GM06990 (cell line): Measurements from ENCODE around the gene MAML2.

Source experiments
- DNase-seq: peaks from one replicate; pipeline ENCODE4 v3.0.0-alpha.2; 2011; ENCODE audit not compliant: insufficient read length; ENCODE audit errors: extremely low read depth
- H3K27me3 ChIP-seq: replicated peaks from 2 replicates; pipeline ENCODE4 v1.6.0; 2011; ENCODE audit warnings: low read length; ENCODE audit not compliant: control insufficient read depth, insufficient read depth
- H3K36me3 ChIP-seq: 2 replicates; pipeline ENCODE4 v1.5.1; 2011; ENCODE audit warnings: low read length; ENCODE audit not compliant: control insufficient read depth, insufficient read depth
- H3K4me3 ChIP-seq: replicated peaks from 2 replicates; pipeline ENCODE4 v1.5.1; 2011; ENCODE audit warnings: low read depth, mild to moderate bottlenecking, control low read depth, low read length
- TF ChIP-seq, protein P1 (sequence below): IDR thresholded peaks from 2 replicates; pipeline ENCODE4 v1.5.1; 2011; ENCODE audit warnings: low read length, control low read depth, mild to moderate bottlenecking, inconsistent platforms; ENCODE audit not compliant: insufficient read depth, poor library complexity, severe bottlenecking

The MAML2 gene

DNA sequence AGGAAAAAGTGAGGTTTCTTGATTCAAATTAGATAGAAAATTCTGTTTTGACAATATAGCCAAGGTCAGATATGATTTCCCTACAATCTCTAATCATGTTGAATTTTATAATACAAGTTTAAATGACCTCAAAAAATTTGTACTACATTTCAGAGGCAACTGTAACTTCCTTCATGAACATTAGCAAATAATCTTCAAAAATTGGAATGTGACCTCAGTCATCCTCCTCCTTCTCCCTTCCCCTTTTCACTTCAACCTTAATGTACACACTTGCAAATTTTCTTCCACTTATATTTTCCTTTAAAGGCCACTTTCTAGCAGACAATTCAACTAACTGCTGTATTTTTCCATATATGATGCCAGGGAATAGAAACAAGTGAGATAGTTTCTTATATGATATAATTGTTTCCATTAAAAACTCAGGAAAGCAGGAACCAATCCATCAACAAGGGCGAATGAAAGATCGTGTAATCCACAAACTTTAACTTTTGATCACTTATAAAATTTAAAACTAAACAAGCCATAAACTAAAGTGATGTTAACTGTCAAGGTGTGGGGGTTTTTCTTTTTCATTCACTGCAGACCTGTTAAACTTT lies 60.3 kb downstream of the MAML2 start:
- no peak for DNase-seq
- no peaks in the 10 kb centered on the region for H3K27me3 ChIP-seq
- TF ChIP-seq, protein P1, sequence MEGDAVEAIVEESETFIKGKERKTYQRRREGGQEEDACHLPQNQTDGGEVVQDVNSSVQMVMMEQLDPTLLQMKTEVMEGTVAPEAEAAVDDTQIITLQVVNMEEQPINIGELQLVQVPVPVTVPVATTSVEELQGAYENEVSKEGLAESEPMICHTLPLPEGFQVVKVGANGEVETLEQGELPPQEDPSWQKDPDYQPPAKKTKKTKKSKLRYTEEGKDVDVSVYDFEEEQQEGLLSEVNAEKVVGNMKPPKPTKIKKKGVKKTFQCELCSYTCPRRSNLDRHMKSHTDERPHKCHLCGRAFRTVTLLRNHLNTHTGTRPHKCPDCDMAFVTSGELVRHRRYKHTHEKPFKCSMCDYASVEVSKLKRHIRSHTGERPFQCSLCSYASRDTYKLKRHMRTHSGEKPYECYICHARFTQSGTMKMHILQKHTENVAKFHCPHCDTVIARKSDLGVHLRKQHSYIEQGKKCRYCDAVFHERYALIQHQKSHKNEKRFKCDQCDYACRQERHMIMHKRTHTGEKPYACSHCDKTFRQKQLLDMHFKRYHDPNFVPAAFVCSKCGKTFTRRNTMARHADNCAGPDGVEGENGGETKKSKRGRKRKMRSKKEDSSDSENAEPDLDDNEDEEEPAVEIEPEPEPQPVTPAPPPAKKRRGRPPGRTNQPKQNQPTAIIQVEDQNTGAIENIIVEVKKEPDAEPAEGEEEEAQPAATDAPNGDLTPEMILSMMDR = no peak
- no peak overlapping the region for H3K4me3 ChIP-seq
- H3K36me3 ChIP-seq = no peaks in the 10 kb centered on the region

DNA sequence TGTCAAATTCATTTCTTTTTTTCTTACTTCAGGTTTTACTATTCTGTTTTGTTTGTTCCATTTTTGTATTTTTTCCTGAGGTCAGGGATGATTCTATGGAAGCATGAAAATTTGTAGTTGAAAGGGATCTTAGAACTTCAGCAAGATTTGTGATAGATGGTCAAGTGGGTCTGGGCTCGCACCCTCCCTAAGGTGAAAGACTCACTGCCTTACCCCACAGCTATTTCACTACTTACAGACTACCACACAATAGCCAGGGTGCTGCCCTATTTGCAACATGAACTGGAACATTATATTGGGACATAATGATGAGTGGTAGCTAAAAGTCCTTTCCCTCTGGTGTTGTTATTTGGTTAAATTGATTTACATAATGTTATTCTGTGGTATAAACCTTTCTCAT lies 62.6 kb downstream of the MAML2 start:
- no peaks in the 10 kb centered on the region for H3K27me3 ChIP-seq
- DNase-seq = no peak
- no peaks in the 10 kb centered on the region for H3K36me3 ChIP-seq
- TF ChIP-seq, protein P1 = no peak
- H3K4me3 ChIP-seq = no peak overlapping the region

DNA sequence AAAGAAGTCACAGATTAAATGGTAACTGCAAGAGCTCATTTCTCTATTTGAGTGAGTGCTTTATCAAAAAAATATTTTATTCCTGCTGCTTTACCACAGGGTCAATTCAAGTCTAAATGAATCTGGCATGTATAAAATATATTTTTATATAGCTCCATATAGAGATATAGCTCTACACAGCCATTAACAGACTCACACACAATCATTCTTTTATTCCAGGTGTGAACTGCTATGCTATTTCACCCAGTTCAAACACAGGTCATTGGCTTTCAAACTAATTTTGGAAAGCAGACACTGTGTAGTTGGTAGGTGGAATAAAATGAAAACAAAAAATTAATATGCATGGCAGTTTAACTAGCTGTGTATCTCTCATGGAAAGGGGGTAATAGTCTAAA lies 63.1 kb downstream of the MAML2 start:
- no peak overlapping the region for H3K4me3 ChIP-seq
- H3K36me3 ChIP-seq = no peaks in the 10 kb centered on the region
- no peaks in the 10 kb centered on the region for H3K27me3 ChIP-seq
- DNase-seq = no peak
- TF ChIP-seq, protein P1 = no peak

DNA sequence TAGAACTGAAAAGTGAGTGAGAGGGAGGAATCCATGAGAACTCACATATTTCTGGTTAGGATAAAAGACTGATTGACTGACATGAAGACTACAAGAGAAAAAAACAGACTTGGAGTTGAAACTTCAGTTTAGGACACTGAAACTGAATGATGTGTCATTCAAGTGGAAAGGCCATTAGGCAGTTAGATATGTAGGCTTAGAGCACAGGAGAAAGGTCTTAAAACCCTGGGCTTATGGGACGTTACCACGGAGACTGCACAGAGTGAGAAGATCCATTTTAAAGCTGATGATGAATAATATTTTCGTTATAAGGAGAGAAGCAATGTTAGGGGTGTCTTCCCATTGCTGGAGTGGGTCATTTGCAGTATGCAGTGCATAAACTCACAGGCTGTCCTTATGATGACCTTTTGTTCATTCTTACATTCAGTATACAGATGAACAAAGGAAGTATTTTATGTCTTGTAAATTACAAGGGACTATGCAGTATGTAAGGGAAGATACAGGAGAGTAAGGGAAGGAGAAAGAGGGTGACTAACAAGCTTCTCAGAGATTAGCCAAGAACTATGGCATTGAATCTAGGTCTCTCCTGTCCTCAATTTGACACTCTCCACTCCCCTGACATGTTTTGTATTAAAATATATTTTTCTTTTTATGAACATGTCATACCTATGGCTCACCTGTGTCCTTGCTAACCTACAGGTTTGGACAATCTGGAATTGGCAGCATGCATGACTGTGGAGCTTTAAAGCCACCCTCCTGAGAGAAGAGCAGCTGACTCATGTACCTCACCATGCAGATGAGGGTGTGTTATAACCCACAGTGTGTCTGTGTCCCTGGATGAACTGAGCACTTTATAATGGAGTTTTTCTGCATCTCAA lies 63.7 kb downstream of the MAML2 start:
- TF ChIP-seq, protein P1 = no peak
- no peaks in the 10 kb centered on the region for H3K27me3 ChIP-seq
- no peak overlapping the region for H3K4me3 ChIP-seq
- no peak for DNase-seq
- no peaks in the 10 kb centered on the region for H3K36me3 ChIP-seq

DNA sequence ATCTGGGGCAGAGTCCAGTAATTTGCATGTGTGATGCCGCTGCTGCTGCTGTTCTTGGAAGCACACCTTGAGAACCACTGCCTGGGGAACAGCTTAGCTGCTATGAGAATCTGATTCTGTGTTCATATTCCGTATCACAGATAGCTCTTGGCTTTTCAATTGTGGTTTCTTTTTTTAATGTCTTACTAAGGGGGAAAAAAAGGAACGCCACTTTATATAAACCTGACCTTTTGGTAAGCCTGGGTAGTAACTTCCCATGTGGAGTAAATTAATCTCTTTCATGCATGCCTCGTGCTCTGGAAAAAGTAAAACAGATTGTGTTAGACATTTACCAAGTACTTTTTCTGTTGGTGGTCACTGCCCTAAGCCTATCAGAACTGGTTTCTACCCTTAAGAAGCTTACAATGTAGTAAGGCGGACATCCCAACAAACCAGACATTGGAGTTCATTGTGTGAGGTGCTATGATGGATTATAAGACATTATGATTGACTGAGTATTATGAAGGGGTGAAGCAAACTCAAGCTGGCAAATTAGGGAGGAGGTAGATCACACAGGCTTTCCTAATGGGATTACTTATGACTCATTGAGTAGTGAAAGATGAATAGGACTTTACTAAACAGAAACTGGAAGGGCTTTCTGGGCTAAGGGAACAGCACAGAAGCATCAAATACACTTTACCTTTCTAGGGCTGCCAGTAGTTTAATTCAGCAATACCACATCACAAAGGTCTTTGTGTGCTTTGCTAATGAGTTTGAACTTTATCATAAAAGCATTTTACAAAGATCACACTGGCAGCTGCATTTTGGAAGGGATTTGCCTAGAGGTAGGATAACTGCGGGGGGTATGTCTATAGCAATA lies 64.7 kb downstream of the MAML2 start:
- Histone ChIP-seq H3K4me3 (no peak overlapping the region), H3K36me3 (no peaks in the 10 kb centered on the region), H3K27me3 (no peaks in the 10 kb centered on the region)
- no peak for DNase-seq
- TF ChIP-seq, protein P1 = no peak
